Uterus (tissue), 4 donors: Measurements from ENCODE around the gene SLC22A4. TPM values are rescaled to one million over a fixed set of nuclear protein-coding genes. Genes with fewer than 3 reads are reported as not detected.

Experiments
- DNase-seq, 2 donors: peaks; one replicate each; pipeline ENCODE4 v3.0.0-alpha.2; 2019 to 2020
- H3K27ac ChIP-seq, 2 donors: fragments of 200-600 bp; sonication (generic); 1 replicate in 1 of 2; 2 replicates in 1 of 2; pipeline ENCODE4 v1.5.1; 2016 to 2018
- H3K27me3 ChIP-seq, 2 donors: fragments of 200-600 bp; sonication (generic); one replicate each; pipeline ENCODE4 v1.5.1; 2018 to 2019; ENCODE audit warnings: control low read depth in 1 of 2
- H3K36me3 ChIP-seq, 2 donors: fragments of 200-600 bp; sonication (generic); one replicate each; pipeline ENCODE4 v1.5.1; 2019; ENCODE audit warnings: control low read depth in 1 of 2
- H3K4me1 ChIP-seq, 2 donors: fragments of 200-600 bp; sonication (generic); one replicate each; pipeline ENCODE4 v1.5.1; 2018 to 2019; ENCODE audit warnings: control low read depth in 1 of 2
- H3K4me3 ChIP-seq, 2 donors: fragments of 200-600 bp; sonication (generic); 1 replicate in 1 of 2; 2 replicates in 1 of 2; pipeline ENCODE4 v1.5.1; 2018 to 2019; ENCODE audit warnings: mild to moderate bottlenecking in 1 of 2
- H3K9me3 ChIP-seq, 2 donors: fragments of 200-600 bp; sonication (generic); one replicate each; pipeline ENCODE4 v1.5.1; 2019; ENCODE audit warnings: control low read depth in 1 of 2
- POLR2A ChIP-seq, 2 donors: fragments of 450-650 bp; IDR thresholded peaks; one replicate each; pipeline ENCODE4 v1.6.1; 2016; ENCODE audit warnings: antibody characterized with exemption in 2 of 2, mild to moderate bottlenecking in 1 of 2, moderate library complexity in 1 of 2
- intact Hi-C: fragments of 100-400 bp; cut with DNase I; formaldehyde crosslinking; loops from one replicate; pipeline ENCODE4 v1.15.1; 2023; ENCODE audit warnings: low total_unique reads
- total RNA-seq, 4 donors: library from RNA; depleted of rRNA in 3 of 4; stranded (reverse); fragments of >200 nt in 3 of 4; gene quantifications; one replicate each; pipeline versions ENCODE4 v1.1.0 to v1.2.4, GENCODE V29; 2014 to 2023
- TF ChIP-seq, protein P1 (sequence below), 4 experiments: fragments of 200-600 bp in 2 of 4; fragments of 450-650 bp in 2 of 4; sonication (generic) in 2 of 4; IDR thresholded peaks; one replicate each; pipeline ENCODE4 v1.5.1; 2016 to 2019; ENCODE audit warnings: antibody characterized with exemption in 4 of 4, mild to moderate bottlenecking in 2 of 4, moderate library complexity in 1 of 4
- donor health status: DM: yes; HTN: yes; CAD: no.

The SLC22A4 gene
- total RNA-seq, 4 donors from 2014 or later: 0.26 to 4.5 (median 2.3) TPM

GRCh38 chr5:132370181-132370970 is 76.2 kb downstream of the SLC22A4 start:
- intact Hi-C loops: no loop called here
- Histone ChIP-seq H3K9me3 (no peaks in the 10 kb centered on the region), H3K36me3 (no peaks in the 10 kb centered on the region), H3K27ac (peak overlapping the region; percentile 84 to 93), H3K4me3 (peak overlapping the region; percentile 49 to 56), H3K4me1 (peaks cover 4% of the 10 kb centered on the region in 2 donors), H3K27me3 (no peaks in the 10 kb centered on the region)
- TF ChIP-seq, protein P1, sequence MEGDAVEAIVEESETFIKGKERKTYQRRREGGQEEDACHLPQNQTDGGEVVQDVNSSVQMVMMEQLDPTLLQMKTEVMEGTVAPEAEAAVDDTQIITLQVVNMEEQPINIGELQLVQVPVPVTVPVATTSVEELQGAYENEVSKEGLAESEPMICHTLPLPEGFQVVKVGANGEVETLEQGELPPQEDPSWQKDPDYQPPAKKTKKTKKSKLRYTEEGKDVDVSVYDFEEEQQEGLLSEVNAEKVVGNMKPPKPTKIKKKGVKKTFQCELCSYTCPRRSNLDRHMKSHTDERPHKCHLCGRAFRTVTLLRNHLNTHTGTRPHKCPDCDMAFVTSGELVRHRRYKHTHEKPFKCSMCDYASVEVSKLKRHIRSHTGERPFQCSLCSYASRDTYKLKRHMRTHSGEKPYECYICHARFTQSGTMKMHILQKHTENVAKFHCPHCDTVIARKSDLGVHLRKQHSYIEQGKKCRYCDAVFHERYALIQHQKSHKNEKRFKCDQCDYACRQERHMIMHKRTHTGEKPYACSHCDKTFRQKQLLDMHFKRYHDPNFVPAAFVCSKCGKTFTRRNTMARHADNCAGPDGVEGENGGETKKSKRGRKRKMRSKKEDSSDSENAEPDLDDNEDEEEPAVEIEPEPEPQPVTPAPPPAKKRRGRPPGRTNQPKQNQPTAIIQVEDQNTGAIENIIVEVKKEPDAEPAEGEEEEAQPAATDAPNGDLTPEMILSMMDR (IDR thresholded peaks at IDR 0.05): no peak
- no peak for TF ChIP-seq POLR2A (IDR thresholded peaks at IDR 0.05)
- DNase-seq: no peak

DNA sequence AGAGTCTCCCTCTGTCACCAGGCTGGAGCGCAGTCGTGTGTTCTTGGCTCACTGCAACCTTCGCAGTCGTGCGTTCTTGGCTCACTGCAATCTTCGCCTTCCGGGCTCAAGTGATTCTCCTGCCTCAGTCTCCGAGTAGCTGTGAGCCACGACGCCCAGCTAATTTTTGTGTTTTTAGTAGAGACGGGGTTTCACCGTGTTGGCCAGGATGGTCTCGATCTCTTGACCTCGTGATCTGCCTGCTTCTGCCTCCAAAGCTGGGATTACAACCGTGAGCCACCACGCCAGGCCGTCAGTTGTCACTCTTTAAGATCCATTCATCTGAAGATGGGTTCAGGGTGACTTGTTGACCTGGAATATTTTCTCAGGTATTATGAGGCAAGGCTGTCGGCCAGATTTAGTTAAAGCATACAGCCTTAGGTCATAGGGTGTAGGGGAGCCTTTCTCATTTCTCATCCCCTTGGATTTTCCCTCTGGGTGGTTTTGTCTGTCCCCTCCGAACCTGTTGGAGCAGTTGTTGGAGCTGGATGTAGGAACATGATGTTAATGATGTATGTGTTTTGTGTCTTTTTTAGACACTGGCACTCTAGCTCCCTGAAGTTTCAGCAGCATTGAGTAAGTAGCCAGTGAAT is 76.9 kb downstream of the SLC22A4 start:
- no peak for DNase-seq
- Histone ChIP-seq H3K27ac (no peak overlapping the region), H3K4me3 (peak overlapping the region in 1 of 2 donors; percentile 56), H3K27me3 (no peaks in the 10 kb centered on the region), H3K9me3 (no peaks in the 10 kb centered on the region), H3K36me3 (no peaks in the 10 kb centered on the region), H3K4me1 (peaks cover 4% of the 10 kb centered on the region in 2 donors)
- TF ChIP-seq POLR2A (IDR thresholded peaks at IDR 0.05): no peak
- TF ChIP-seq, protein P1 (IDR thresholded peaks at IDR 0.05): no peak
- intact Hi-C loops: no loop called here

GRCh38 chr5:132371603-132371994 is 77.4 kb downstream of the SLC22A4 start:
- intact Hi-C loops: no loop called here

GRCh38 chr5:132372127-132372526 is 77.9 kb downstream of the SLC22A4 start:
- TF ChIP-seq, protein P1 (IDR thresholded peaks at IDR 0.05): no peak
- no peak for TF ChIP-seq POLR2A (IDR thresholded peaks at IDR 0.05)
- H3K9me3 ChIP-seq: no peaks in the 10 kb centered on the region
- H3K36me3 ChIP-seq: no peaks in the 10 kb centered on the region
- H3K27ac ChIP-seq: no peak overlapping the region
- DNase-seq: no peak
- no peak overlapping the region for H3K4me3 ChIP-seq
- H3K4me1 ChIP-seq: peaks cover 4% of the 10 kb centered on the region in 2 donors
- intact Hi-C loops: no loop called here
- no peaks in the 10 kb centered on the region for H3K27me3 ChIP-seq

More at GRCh38 chr5:132371603-132371994, 77.4 kb downstream of the SLC22A4 start:
- DNase-seq: no peak
- no peaks in the 10 kb centered on the region for H3K27me3 ChIP-seq
- H3K9me3 ChIP-seq: no peaks in the 10 kb centered on the region
- no peaks in the 10 kb centered on the region for H3K36me3 ChIP-seq
- TF ChIP-seq POLR2A (IDR thresholded peaks at IDR 0.05): no peak
- TF ChIP-seq, protein P1 (IDR thresholded peaks at IDR 0.05): no peak
- peaks cover 4% of the 10 kb centered on the region in 2 donors for H3K4me1 ChIP-seq
- H3K27ac ChIP-seq: no peak overlapping the region
- no peak overlapping the region for H3K4me3 ChIP-seq

GRCh38 chr5:132372542-132372941 is 78.3 kb downstream of the SLC22A4 start:
- no peak for TF ChIP-seq POLR2A (IDR thresholded peaks at IDR 0.05)
- TF ChIP-seq, protein P1 (IDR thresholded peaks at IDR 0.05): no peak
- intact Hi-C loops: no loop called here
- Histone ChIP-seq H3K27ac (no peak overlapping the region), H3K4me3 (no peak overlapping the region), H3K9me3 (no peaks in the 10 kb centered on the region), H3K4me1 (peaks cover 4% of the 10 kb centered on the region in 2 donors), H3K36me3 (no peaks in the 10 kb centered on the region), H3K27me3 (no peaks in the 10 kb centered on the region)
- DNase-seq: no peak
